ENCODE measurements around the gene TGIF2. TPM values are rescaled to one million over a fixed set of nuclear protein-coding genes. Genes with fewer than 3 reads are reported as not detected.
A peak's percentile ranks its signal among the peaks of the same experiment; 100 is the strongest.

Gene TGIF2
- total RNA-seq, 2 donors from 2014 or later = 47.3 to 58.4 TPM

DNA sequence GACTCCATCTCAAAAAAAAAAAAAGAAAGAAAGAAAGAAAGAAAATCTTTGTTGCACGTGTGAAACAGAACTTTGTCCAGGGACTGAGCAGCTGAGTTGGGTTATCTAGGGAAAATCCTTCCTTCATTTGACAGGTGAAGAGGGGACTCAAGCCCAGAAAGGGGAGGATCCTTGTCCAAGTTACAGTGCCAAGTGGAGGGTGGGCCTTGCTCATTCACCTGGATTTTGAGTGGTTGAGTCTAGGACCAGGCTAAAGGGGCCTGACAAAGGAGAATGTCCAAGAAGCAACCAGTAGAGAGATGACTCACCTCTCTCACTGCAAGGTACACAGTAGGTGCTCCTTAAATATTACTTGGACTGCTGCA is 2.7 kb downstream of the TGIF2 start:
- H3K27me3 Mint-ChIP-seq (ENCODE audit: low read depth) = no peaks in the 10 kb centered on the region
- no peak for DNase-seq
- H3K27ac Mint-ChIP-seq = peak overlapping the region; percentile 74
- no peak for ATAC-seq (replicated peaks in 1 of 2)
- no peaks in the 10 kb centered on the region for H3K9me3 Mint-ChIP-seq
- H3K36me3 Mint-ChIP-seq (ENCODE audit: insufficient read depth in 2 of 2) = peaks cover 10 to 24% of the 10 kb centered on the region in 2 donors
- peaks cover 53% of the 10 kb centered on the region for H3K4me1 Mint-ChIP-seq (ENCODE audit: low read depth)
- H3K4me3 Mint-ChIP-seq = peak overlapping the region; percentile 82 to 98

DNA sequence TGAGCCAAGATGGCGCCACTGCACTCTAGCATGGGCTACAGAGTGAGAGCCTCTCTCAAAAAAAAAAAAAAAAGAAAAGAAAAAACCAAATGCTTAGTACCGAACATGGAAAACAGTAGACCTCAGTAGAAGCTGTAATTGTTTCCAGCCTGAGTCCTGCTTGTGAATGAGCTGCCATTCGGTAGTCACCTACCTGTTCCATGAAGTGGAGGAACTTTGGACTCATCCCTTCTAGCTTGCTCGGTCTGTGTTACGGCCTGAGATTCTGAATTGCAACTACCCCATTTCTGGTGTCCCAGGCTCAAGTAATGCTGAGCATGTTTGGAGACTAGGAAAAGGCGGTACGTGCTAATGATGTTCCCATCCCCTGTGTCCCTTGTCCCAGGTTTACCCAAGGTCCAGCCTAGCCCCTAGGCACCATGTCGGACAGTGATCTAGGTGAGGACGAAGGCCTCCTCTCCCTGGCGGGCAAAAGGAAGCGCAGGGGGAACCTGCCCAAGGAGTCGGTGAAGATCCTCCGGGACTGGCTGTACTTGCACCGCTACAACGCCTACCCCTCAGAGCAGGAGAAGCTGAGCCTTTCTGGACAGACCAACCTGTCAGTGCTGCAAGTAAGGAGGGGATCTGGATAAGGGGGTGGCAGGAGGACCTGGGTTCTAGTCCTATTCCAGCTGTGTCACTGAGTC is 5.1 kb downstream of the TGIF2 start:
- H3K27ac Mint-ChIP-seq = no peak overlapping the region
- H3K9me3 Mint-ChIP-seq = no peaks in the 10 kb centered on the region
- ATAC-seq (replicated peaks in 1 of 2) (no peak), DNase-seq (no peak)
- H3K36me3 Mint-ChIP-seq (ENCODE audit: insufficient read depth in 2 of 2) = peaks cover 14 to 28% of the 10 kb centered on the region in 2 donors
- no peak overlapping the region for H3K4me3 Mint-ChIP-seq
- no peaks in the 10 kb centered on the region for H3K27me3 Mint-ChIP-seq (ENCODE audit: low read depth)
- H3K4me1 Mint-ChIP-seq (ENCODE audit: low read depth) = peaks cover 57% of the 10 kb centered on the region

DNA sequence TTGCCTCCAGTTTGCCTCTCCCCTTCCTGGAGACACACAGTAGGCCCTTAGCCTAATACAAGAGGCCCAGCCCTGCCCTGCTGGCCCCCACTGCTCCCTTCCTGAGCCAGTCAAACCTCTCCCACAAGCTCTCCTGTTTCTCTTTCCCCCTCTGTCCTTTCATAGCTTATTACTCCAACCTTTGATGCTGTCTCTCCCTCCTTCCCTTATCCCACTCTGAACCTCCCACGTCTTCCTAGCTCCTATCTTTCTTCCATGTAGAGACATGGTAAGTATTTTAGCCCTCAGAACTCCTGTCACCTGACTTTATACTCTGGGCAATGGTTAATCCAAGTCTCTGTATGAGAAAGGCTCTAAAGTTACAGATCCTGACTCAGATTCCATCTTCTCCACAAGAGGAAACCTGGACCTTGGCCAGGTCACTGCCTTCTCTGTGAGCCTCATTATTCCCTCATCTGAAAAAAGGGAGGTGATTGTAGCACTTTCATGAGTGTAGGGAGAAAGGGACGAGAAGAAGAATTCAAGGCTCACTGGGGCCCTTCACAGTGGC is 6.7 kb downstream of the TGIF2 start:
- Mint-ChIP-seq H3K27me3 (ENCODE audit: low read depth) (no peaks in the 10 kb centered on the region), H3K4me3 (no peak overlapping the region), H3K9me3 (no peaks in the 10 kb centered on the region), H3K27ac (peak overlapping the region; percentile 9), H3K36me3 (ENCODE audit: insufficient read depth in 2 of 2) (peaks cover 9 to 27% of the 10 kb centered on the region in 2 donors), H3K4me1 (ENCODE audit: low read depth) (peaks cover 50% of the 10 kb centered on the region)
- no peak for ATAC-seq (replicated peaks in 1 of 2)
- no peak for DNase-seq

DNA sequence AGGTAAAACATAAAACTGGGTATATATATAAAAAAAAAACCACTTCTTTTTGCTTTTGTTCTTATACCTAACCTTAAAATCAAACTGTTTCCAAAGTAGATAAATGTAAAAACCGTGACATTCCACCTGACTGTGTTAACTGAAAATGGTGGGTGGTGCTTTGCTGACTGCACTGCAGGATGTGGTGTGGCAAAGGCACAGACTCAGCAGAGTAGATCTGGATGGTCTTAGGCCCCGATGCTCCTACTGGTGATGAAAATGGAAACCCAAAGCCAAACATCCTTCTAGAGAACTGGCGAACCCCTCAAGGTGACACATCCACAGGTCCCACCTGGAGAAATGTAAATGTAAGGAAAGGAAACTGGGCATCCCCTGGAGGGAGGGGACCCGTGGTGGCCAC is 8.9 kb downstream of the TGIF2 start:
- peak; percentile 48 to 50 for DNase-seq
- H3K27ac Mint-ChIP-seq = peak overlapping the region; percentile 82
- no peaks in the 10 kb centered on the region for H3K9me3 Mint-ChIP-seq
- no peaks in the 10 kb centered on the region for H3K27me3 Mint-ChIP-seq (ENCODE audit: low read depth)
- ATAC-seq (replicated peaks in 1 of 2) = peak; percentile 92
- H3K4me3 Mint-ChIP-seq = peak overlapping the region; percentile 40 to 47
- peaks cover 42% of the 10 kb centered on the region for H3K4me1 Mint-ChIP-seq (ENCODE audit: low read depth)
- peaks cover 9 to 25% of the 10 kb centered on the region in 2 donors for H3K36me3 Mint-ChIP-seq (ENCODE audit: insufficient read depth in 2 of 2)

DNA sequence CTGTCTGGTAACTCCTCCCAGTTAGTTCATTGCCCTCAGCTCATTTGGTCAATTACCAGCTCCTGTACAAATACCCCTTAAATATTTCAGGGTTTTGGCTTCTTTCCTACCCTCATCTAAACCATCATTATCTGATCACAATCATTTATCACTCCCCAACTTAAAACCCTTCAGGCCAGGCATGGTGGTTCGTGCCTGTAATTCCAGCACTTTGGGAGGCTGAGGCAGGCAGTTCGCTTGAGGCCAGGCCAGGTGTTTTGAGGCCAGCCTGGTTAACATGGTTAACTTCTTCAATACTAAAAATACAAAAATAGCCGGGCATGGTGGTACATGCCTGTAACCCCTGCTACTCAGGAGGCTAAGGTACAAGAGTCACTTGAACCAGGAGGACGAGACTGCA is 9.4 kb downstream of the TGIF2 start:
- no peaks in the 10 kb centered on the region for H3K27me3 Mint-ChIP-seq (ENCODE audit: low read depth)
- H3K36me3 Mint-ChIP-seq (ENCODE audit: insufficient read depth in 2 of 2) = peaks cover 9 to 28% of the 10 kb centered on the region in 2 donors
- H3K4me3 Mint-ChIP-seq = no peak overlapping the region
- H3K27ac Mint-ChIP-seq = peak overlapping the region; percentile 82
- H3K9me3 Mint-ChIP-seq = no peaks in the 10 kb centered on the region
- H3K4me1 Mint-ChIP-seq (ENCODE audit: low read depth) = peaks cover 47% of the 10 kb centered on the region
- ATAC-seq (replicated peaks in 1 of 2) = no peak
- DNase-seq = no peak

DNA sequence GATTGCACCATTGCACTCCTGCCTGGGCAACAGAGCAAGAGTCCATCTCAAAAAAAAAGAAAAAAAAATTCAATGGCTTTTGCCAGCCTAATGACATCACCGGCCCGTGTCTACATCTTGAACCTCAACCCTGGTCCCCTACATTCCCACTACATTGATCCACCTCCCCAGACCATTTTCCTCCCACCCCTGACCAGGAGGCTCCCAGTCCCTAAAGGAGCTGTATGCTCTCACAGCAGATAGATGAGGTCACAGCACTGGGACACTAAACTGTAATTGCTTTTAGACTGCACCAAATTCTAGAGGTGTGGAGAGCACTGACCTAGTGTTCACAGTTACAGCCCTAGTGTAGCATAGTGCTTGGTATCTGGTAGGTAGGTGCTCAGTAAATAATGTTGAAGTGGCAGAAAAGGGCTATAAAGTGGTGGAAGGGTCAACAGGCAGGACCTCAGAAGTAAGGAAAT is 10.7 kb downstream of the TGIF2 start:
- ATAC-seq (replicated peaks in 1 of 2) (no peak), DNase-seq (no peak)
- Mint-ChIP-seq H3K27me3 (ENCODE audit: low read depth) (no peaks in the 10 kb centered on the region), H3K36me3 (ENCODE audit: insufficient read depth in 2 of 2) (peaks cover 8 to 27% of the 10 kb centered on the region in 2 donors), H3K27ac (peak overlapping the region; percentile 14), H3K9me3 (no peaks in the 10 kb centered on the region), H3K4me3 (no peak overlapping the region), H3K4me1 (ENCODE audit: low read depth) (peaks cover 48% of the 10 kb centered on the region)

DNA sequence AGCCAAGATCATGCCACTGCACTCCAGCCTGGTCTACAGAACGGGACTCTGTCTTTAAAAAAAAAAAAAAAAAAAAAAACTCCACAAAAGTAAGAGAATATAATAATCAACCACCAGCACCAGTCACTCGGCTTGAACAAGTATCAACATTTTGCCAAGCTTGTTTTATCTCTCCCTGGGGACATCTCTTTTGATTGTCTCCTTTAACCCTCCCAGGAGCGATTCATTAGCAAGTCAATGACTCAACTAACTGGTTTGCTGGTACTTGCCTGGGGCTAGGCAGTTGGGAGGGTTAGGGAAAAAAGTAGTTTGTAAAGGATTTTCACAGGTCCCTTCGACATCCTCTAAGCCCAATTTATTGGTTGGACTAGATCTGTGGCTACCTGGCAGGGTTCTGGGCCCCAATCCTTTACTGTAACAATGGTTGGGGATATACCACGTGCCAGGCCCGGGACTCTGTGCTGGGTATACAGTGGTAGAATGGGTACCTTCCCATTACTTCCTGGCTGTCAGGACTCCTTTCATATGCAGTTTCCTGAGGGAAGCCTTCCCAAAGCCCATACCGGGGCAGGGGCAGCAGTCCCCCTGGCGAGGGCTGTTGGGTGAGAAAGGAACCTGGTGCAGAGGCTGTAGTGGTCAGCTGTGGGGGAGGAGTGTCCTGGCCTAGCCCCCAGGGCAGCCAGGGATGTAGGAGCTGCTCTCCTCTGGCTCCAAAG is 12.2 kb downstream of the TGIF2 start:
- no peak overlapping the region for H3K27ac Mint-ChIP-seq
- peaks cover 39% of the 10 kb centered on the region for H3K4me1 Mint-ChIP-seq (ENCODE audit: low read depth)
- DNase-seq (no peak), ATAC-seq (replicated peaks in 1 of 2) (no peak)
- H3K36me3 Mint-ChIP-seq (ENCODE audit: insufficient read depth in 2 of 2) = peaks cover 4 to 15% of the 10 kb centered on the region in 2 donors
- H3K4me3 Mint-ChIP-seq = no peak overlapping the region
- H3K9me3 Mint-ChIP-seq = no peaks in the 10 kb centered on the region
- H3K27me3 Mint-ChIP-seq (ENCODE audit: low read depth) = no peaks in the 10 kb centered on the region

DNA sequence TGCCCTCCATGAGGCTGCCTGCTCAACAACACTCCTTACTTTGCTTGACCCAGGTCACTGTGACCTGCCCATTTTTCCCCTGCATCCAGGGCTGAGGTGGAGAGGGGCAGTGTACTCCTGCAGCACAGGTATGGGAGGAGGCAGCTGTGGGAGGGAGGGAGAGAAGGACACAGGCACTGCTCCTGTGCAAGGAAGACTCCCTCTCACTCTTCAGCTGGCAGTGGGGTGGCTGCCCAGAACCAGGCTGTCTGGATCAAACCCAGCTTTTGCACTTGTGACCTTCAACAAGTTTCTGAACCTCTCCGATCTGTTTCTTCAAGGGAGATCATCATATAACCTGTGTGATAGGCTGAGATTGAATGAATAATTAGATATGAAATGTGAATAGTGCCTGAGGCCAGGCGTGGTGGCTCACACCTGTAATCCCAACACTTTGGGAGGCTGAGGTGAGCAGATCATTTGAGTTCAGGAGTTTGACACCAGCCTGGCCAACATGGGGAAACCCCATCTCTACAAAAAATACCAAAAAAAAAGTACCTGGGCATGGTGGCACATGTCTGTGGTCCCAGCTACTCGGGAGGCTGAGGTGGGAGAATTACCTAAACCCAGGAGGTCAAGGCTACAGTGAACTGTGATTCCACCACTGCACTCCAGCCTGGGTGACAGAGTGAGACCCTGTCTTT is 14.1 kb downstream of the TGIF2 start:
- no peaks in the 10 kb centered on the region for H3K27me3 Mint-ChIP-seq (ENCODE audit: low read depth)
- DNase-seq (no peak), ATAC-seq (replicated peaks in 1 of 2) (no peak)
- H3K4me1 Mint-ChIP-seq (ENCODE audit: low read depth) = peaks cover 42% of the 10 kb centered on the region
- peaks cover 2 to 16% of the 10 kb centered on the region in 2 donors for H3K36me3 Mint-ChIP-seq (ENCODE audit: insufficient read depth in 2 of 2)
- H3K27ac Mint-ChIP-seq = peak overlapping the region; percentile 12
- H3K9me3 Mint-ChIP-seq = no peaks in the 10 kb centered on the region
- H3K4me3 Mint-ChIP-seq = no peak overlapping the region

DNA sequence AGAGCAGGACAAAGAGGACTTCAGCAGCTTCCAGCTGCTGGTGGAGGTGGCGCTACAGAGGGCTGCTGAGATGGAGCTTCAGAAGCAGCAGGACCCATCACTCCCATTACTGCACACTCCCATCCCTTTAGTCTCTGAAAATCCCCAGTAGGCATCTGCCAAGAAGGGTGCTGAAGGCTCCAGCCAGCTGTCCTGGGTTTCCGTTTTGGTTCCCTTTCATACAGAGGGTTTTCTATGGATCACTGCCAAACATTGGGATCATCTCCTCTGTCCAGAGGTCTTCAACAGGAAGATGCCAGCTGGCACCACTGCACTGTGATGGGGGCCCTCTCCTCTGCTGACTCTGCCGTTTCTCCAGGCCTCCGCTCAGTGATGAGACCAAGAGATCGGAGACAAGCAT is 17.9 kb downstream of the TGIF2 start:
- no peak overlapping the region for H3K27ac Mint-ChIP-seq
- H3K27me3 Mint-ChIP-seq (ENCODE audit: low read depth) = no peaks in the 10 kb centered on the region
- H3K4me3 Mint-ChIP-seq = peak overlapping the region; percentile 45 to 60
- DNase-seq (no peak), ATAC-seq (replicated peaks in 1 of 2) (no peak)
- H3K4me1 Mint-ChIP-seq (ENCODE audit: low read depth) = peaks cover 74% of the 10 kb centered on the region
- peaks cover 2 to 21% of the 10 kb centered on the region in 2 donors for H3K36me3 Mint-ChIP-seq (ENCODE audit: insufficient read depth in 2 of 2)
- H3K9me3 Mint-ChIP-seq = no peaks in the 10 kb centered on the region

DNA sequence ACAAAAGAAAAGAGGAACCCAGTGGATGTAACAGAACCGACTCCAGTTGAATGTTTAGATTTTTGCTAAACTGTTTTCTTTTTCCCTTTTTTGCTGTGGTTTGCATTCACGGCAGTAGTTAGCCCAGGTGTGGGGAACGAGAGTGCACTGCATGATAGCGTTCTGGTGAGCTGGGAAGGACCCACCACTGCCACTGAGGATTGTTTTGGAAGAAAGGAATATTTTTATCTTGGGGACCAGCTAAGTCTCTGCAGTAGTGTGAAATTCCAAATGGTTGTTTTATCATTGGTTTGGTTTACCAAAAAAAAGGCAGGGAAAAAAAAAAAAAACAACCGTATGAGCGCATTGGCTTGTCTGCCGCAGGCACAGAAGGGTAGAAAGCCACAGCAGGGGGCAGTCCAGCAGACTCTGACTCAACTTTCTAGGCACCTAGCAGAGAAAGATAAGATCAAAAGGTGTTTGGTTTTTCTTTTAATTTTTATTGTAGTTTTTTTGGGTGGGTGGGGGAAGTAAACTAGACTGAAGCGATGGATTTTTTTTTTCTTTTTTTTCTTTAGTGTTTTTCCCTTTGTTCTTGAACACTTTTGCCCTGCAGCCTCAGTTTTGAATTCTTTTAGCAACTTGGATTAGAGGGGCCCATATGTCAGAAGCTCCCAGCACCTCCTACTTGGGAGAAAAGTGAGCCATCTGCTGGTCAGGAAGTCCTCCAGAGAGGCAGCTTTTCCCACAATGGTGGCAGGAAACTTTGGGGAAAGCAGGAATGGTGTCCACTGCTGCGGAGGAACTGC is 18.7 kb downstream of the TGIF2 start:
- Mint-ChIP-seq H3K4me1 (ENCODE audit: low read depth) (peaks cover 71% of the 10 kb centered on the region), H3K9me3 (no peaks in the 10 kb centered on the region), H3K27ac (peak overlapping the region; percentile 36), H3K4me3 (peak overlapping the region; percentile 45 to 60), H3K36me3 (ENCODE audit: insufficient read depth in 2 of 2) (peaks cover 2 to 20% of the 10 kb centered on the region in 2 donors), H3K27me3 (ENCODE audit: low read depth) (no peaks in the 10 kb centered on the region)
- peak; percentile 56 for ATAC-seq (replicated peaks in 1 of 2)
- DNase-seq = peak; percentile 48 to 71

DNA sequence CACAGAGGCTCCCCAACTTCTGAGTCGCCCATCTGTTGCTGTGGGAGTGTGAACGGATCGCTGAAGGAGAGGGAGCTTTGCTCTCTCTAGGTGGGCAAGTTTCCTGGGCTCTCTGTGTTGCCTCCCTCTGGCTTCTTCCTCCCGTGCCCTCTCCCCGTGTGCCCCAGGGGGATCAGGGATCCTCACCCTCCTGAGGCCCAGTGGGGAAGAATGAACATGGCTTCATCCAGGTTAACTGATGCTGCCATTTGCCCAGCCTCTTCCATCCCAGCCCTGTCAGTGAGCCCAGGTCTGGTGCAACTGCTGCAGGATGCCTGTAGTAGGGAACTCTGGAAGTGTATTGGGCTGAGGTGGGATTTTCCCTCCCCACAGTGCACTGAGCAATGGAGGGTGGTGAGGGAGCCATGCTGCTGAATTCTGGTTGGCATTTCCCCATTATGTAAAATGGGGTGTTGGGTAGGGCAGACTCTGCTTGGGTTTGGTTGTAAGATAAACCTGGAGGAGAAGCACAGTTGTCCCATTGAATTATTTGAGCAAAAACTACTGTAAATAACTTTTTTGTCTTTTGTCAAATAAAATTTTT is 20.0 kb downstream of the TGIF2 start:
- DNase-seq (no peak), ATAC-seq (replicated peaks in 1 of 2) (no peak)
- peaks cover 62% of the 10 kb centered on the region for H3K4me1 Mint-ChIP-seq (ENCODE audit: low read depth)
- H3K27me3 Mint-ChIP-seq (ENCODE audit: low read depth) = no peaks in the 10 kb centered on the region
- peak overlapping the region; percentile 45 to 60 for H3K4me3 Mint-ChIP-seq
- H3K27ac Mint-ChIP-seq = peak overlapping the region; percentile 40
- peaks cover 2 to 14% of the 10 kb centered on the region in 2 donors for H3K36me3 Mint-ChIP-seq (ENCODE audit: insufficient read depth in 2 of 2)
- H3K9me3 Mint-ChIP-seq = no peaks in the 10 kb centered on the region

DNA sequence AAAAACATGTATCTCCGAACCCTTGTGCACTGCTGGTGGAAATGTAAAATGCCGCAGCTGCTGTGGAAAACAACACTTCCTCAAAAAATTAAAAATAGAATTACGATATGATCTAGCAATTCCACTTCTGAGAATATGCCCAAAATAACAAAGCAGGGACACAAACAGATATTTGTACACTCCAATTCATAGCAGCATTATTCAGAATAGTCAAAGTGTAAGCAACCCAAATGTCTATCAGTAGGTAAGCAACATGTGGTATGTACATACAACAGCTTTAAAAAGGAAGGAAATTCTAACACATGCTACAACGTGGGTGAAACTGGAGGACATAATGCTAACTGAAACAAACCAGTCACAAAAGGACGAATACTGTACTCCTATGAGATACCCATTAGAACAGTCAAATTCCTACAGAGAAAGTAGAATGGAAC is 26.5 kb downstream of the TGIF2 start:
- Mint-ChIP-seq H3K27ac (no peak overlapping the region), H3K36me3 (ENCODE audit: insufficient read depth in 2 of 2) (no peaks in the 10 kb centered on the region), H3K27me3 (ENCODE audit: low read depth) (no peaks in the 10 kb centered on the region), H3K9me3 (no peaks in the 10 kb centered on the region), H3K4me3 (peak overlapping the region; percentile 3 to 45), H3K4me1 (ENCODE audit: low read depth) (peaks cover 35% of the 10 kb centered on the region)
- DNase-seq = no peak
- peak in 1 of 2 donors; percentile 10 for ATAC-seq (replicated peaks in 1 of 2)

All from activated T-cell treated with anti-CD3 and anti-CD28 coated beads, Interleukin-2, amount 50 U/mL, for 72 hours (primary cell).